ENCODE data around the gene TNNT1. TPM values are rescaled to one million over a fixed set of nuclear protein-coding genes. Genes with fewer than 3 reads are reported as not detected.

The TNNT1 gene
- total RNA-seq, 2 experiments from 2014 or later: not detected

Small RNA genes lying within 50 kb of the gene (microRNA-seq; reads per million reads assigned to microRNA genes)
- not detected for gene MIR7975

Other genes with a start within 250 kb of the TNNT1 start
- under 1 TPM; 0.26 to 0.47 TPM for gene NCR1, start 243.1 kb downstream of the TNNT1 start, total RNA-seq
- gene NLRP7, start 201.7 kb downstream of the TNNT1 start, total RNA-seq: not detected
- gene NLRP2, start 182.8 kb downstream of the TNNT1 start, total RNA-seq: 10 to 100 TPM; 22.8 to 26.8 TPM
- under 1 TPM; 0.39 to 0.58 TPM for gene GP6, start 110.9 kb downstream of the TNNT1 start, total RNA-seq
- 10 to 100 TPM; 30.9 to 33.1 TPM for gene RDH13, start 86.1 kb downstream of the TNNT1 start, total RNA-seq
- 1 to 10 TPM; 4.9 to 8.6 TPM for gene EPS8L1, start 73.3 kb downstream of the TNNT1 start, total RNA-seq
- gene PPP1R12C, start 31.6 kb downstream of the TNNT1 start, total RNA-seq: 100 to 1,000 TPM; 137 to 142 TPM
- gene TNNI3, start 8.5 kb upstream of the TNNT1 start, total RNA-seq: not detected
- gene DNAAF3, start 17.4 kb upstream of the TNNT1 start, total RNA-seq: under 1 TPM; 0.21 to 0.23 TPM
- 1 to 10 TPM in 1 of 2 experiments, under 1 TPM in 1; 0.47 to 1.3 TPM for gene SYT5, start 31.1 kb upstream of the TNNT1 start, total RNA-seq
- gene PTPRH, start 60.3 kb upstream of the TNNT1 start, total RNA-seq: not detected
- gene TMEM86B, start 79.6 kb upstream of the TNNT1 start, total RNA-seq: 10 to 100 TPM; 11.0 to 13.8 TPM
- 100 to 1,000 TPM; 256 to 265 TPM for gene PPP6R1, start 109.8 kb upstream of the TNNT1 start, total RNA-seq
- 10 to 100 TPM; 31.1 to 32.7 TPM for gene HSPBP1, start 130.9 kb upstream of the TNNT1 start, total RNA-seq
- gene BRSK1, start 134.8 kb upstream of the TNNT1 start, total RNA-seq: 1 to 10 TPM; 7.3 to 7.5 TPM
- gene TMEM150B, start 176.1 kb upstream of the TNNT1 start, total RNA-seq: under 1 TPM in 1 of 2 experiments, not detected in 1; 0.26 TPM
- 10 to 100 TPM; 21.9 to 26.7 TPM for gene KMT5C, start 190.7 kb upstream of the TNNT1 start, total RNA-seq
- under 1 TPM in 1 of 2 experiments, not detected in 1; 0.34 TPM for gene COX6B2, start 205.5 kb upstream of the TNNT1 start, total RNA-seq
- not detected for gene GARIN5B, start 214.1 kb upstream of the TNNT1 start, total RNA-seq
- gene IL11, start 221.3 kb upstream of the TNNT1 start, total RNA-seq: under 1 TPM; 0.26 to 0.34 TPM
- gene TMEM190, start 227.6 kb upstream of the TNNT1 start, total RNA-seq: not detected
- gene TMEM238, start 235.1 kb upstream of the TNNT1 start, total RNA-seq: 10 to 100 TPM; 23.6 to 26.7 TPM
- 1,000 to 10,000 TPM; 2,948 to 3,082 TPM for gene RPL28, start 236.7 kb upstream of the TNNT1 start, total RNA-seq